ENCODE results near the gene C2CD4A. TPM values are rescaled to one million over a fixed set of nuclear protein-coding genes. Genes with fewer than 3 reads are reported as not detected.

The C2CD4A gene
- polyA plus RNA-seq, 1 of the 3 experiments (the other 2 are of a cell fraction), result not detected

DNA sequence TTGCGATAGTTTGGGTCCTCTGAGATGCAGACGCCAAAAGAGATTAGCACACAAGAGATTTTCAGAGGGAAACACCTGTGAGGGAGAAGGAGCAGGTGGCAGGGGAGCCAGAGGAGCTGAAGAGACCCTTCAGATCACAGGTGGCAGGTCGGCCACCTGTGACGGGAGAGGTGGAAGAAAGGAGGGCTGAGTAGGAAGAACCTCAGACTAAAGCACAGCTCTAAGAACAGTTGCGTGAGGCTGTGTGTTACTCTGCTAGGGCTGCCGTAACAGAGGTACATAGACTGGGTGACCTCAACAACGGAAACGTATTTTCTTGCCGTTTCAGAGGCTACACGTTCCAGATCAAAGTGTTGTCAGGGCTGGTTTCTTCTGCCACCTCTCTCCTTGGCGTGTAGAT, 38.5 kb downstream of the C2CD4A start:
- H3K27me3 ChIP-seq (ENCODE audit: insufficient read depth), result no peaks in the 10 kb centered on the region
- ChIA-PET POLR2A (no interaction called here), CTCF (no interaction called here)
- peaks cover 12% of the 10 kb centered on the region for H3F3A ChIP-seq (replicated peaks; ENCODE audit: insufficient read depth)
- H4K20me1 ChIP-seq (ENCODE audit: insufficient read depth), result no peaks in the 10 kb centered on the region
- peaks cover 12 to 22% of the 10 kb centered on the region in 2 experiments for H3K4me1 ChIP-seq (ENCODE audit: control insufficient read depth in 1 of 2, insufficient read depth in 2 of 2, low read depth in 1 of 2, low read length in 1 of 2)
- H2AFZ ChIP-seq (ENCODE audit: low read depth), result no peak overlapping the region
- no peak overlapping the region for H3K4me2 ChIP-seq
- H3K4me3 ChIP-seq (ENCODE audit: low read depth in 2 of 2, low read length in 1 of 2), result no peak overlapping the region
- no peak for DNase-seq
- no peaks in the 10 kb centered on the region for H3K9me2 ChIP-seq
- H3K9me3 ChIP-seq, result no peaks in the 10 kb centered on the region
- 82% methylated on average over 7 of the region's 11 CpGs for WGBS (ENCODE audit: low lambda C conversion rate)
- no peak overlapping the region for H3K27ac ChIP-seq (ENCODE audit: low read depth in 2 of 2, low read length in 1 of 2)
- H3K9ac ChIP-seq, result no peak overlapping the region
- no peak for TF ChIP-seq RCOR1 (IDR thresholded peaks at IDR 0.05; ENCODE audit: low read length)
- TF ChIP-seq RFX5 (IDR thresholded peaks at IDR 0.05; ENCODE audit: low read length), result no peak
- TF ChIP-seq, protein P1, sequence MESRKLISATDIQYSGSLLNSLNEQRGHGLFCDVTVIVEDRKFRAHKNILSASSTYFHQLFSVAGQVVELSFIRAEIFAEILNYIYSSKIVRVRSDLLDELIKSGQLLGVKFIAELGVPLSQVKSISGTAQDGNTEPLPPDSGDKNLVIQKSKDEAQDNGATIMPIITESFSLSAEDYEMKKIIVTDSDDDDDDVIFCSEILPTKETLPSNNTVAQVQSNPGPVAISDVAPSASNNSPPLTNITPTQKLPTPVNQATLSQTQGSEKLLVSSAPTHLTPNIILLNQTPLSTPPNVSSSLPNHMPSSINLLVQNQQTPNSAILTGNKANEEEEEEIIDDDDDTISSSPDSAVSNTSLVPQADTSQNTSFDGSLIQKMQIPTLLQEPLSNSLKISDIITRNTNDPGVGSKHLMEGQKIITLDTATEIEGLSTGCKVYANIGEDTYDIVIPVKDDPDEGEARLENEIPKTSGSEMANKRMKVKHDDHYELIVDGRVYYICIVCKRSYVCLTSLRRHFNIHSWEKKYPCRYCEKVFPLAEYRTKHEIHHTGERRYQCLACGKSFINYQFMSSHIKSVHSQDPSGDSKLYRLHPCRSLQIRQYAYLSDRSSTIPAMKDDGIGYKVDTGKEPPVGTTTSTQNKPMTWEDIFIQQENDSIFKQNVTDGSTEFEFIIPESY (IDR thresholded peaks at IDR 0.05; ENCODE audit: borderline replicate concordance, low read depth), result no peak
- no peak for TF ChIP-seq TAF1 (IDR thresholded peaks at IDR 0.05; ENCODE audit: borderline replicate concordance, low read depth, low read length)
- TF ChIP-seq JUND (IDR thresholded peaks at IDR 0.05), result no peak
- no peak for TF ChIP-seq NRF1 (IDR thresholded peaks at IDR 0.05; ENCODE audit: low read depth, low read length)
- no peak for TF ChIP-seq TCF12 (IDR thresholded peaks at IDR 0.05)
- TF ChIP-seq NFIC (IDR thresholded peaks at IDR 0.05; ENCODE audit: borderline replicate concordance), result no peak
- TF ChIP-seq, protein P2, sequence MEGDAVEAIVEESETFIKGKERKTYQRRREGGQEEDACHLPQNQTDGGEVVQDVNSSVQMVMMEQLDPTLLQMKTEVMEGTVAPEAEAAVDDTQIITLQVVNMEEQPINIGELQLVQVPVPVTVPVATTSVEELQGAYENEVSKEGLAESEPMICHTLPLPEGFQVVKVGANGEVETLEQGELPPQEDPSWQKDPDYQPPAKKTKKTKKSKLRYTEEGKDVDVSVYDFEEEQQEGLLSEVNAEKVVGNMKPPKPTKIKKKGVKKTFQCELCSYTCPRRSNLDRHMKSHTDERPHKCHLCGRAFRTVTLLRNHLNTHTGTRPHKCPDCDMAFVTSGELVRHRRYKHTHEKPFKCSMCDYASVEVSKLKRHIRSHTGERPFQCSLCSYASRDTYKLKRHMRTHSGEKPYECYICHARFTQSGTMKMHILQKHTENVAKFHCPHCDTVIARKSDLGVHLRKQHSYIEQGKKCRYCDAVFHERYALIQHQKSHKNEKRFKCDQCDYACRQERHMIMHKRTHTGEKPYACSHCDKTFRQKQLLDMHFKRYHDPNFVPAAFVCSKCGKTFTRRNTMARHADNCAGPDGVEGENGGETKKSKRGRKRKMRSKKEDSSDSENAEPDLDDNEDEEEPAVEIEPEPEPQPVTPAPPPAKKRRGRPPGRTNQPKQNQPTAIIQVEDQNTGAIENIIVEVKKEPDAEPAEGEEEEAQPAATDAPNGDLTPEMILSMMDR (IDR thresholded peaks at IDR 0.05), result no peak
- no peak for TF ChIP-seq MXI1 (IDR thresholded peaks at IDR 0.05; ENCODE audit: low read depth, low read length)
- no peak for TF ChIP-seq FOXJ3 (CRISPR knock-in tag; IDR thresholded peaks at IDR 0.05)
- no peaks in the 10 kb centered on the region for H3K36me3 ChIP-seq (replicated peaks in 1 of 2; ENCODE audit: control insufficient read depth in 1 of 2, insufficient read depth in 2 of 2, low read length in 1 of 2)
- no peaks in the 10 kb centered on the region for H3K79me2 ChIP-seq (ENCODE audit: insufficient read depth)

DNA sequence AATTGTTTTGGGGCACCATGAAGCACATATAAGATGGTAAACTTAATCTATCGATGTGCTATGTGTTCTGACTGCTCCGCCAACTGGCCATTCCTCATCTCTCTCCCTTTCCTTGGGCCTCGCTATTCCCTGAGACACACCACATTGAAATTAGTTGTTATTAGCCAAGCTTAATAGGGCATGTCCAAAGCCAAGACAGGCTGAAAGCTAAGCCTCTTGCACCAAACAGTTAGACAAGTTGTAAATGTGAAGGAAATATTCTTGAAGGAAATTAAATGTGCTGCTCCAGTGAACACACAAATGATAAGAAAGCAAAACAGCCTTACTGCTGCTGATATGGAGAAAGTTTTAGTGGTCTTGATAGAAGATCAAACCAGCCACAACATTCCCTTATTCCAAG, 39.3 kb downstream of the C2CD4A start:
- CTCF ChIA-PET, result interaction anchor here (0.9 to 3.1 kb wide), 3 partner anchors 38 to 148 kb away, joined by 3 to 9 read pairs (median 3); partner anchors contain the start of gene VPS13C
- no peak overlapping the region for H3K4me3 ChIP-seq (ENCODE audit: low read depth in 2 of 2, low read length in 1 of 2)
- no peak overlapping the region for H3K27ac ChIP-seq (ENCODE audit: low read depth in 2 of 2, low read length in 1 of 2)
- DNase-seq, result no peak
- H3K27me3 ChIP-seq (ENCODE audit: insufficient read depth), result no peaks in the 10 kb centered on the region
- WGBS (ENCODE audit: low lambda C conversion rate), result 85% methylated on average over 3 of the region's 3 CpGs
- no peaks in the 10 kb centered on the region for H3K36me3 ChIP-seq (replicated peaks in 1 of 2; ENCODE audit: control insufficient read depth in 1 of 2, insufficient read depth in 2 of 2, low read length in 1 of 2)
- H4K20me1 ChIP-seq (ENCODE audit: insufficient read depth), result no peaks in the 10 kb centered on the region
- peaks cover 16 to 28% of the 10 kb centered on the region in 2 experiments for H3K4me1 ChIP-seq (ENCODE audit: control insufficient read depth in 1 of 2, insufficient read depth in 2 of 2, low read depth in 1 of 2, low read length in 1 of 2)
- H3K4me2 ChIP-seq, result no peak overlapping the region
- no peak overlapping the region for H3K9ac ChIP-seq
- H3K79me2 ChIP-seq (ENCODE audit: insufficient read depth), result no peaks in the 10 kb centered on the region
- H3F3A ChIP-seq (replicated peaks; ENCODE audit: insufficient read depth), result peaks cover 20% of the 10 kb centered on the region
- H3K9me2 ChIP-seq, result no peaks in the 10 kb centered on the region
- H2AFZ ChIP-seq (ENCODE audit: low read depth), result no peak overlapping the region
- H3K9me3 ChIP-seq, result no peaks in the 10 kb centered on the region
- POLR2A ChIA-PET, result no interaction called here
- TF ChIP-seq, protein P3, sequence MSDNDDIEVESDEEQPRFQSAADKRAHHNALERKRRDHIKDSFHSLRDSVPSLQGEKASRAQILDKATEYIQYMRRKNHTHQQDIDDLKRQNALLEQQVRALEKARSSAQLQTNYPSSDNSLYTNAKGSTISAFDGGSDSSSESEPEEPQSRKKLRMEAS (IDR thresholded peaks at IDR 0.05; ENCODE audit: low read depth), result no peak
- TF ChIP-seq EP300 (IDR thresholded peaks at IDR 0.05; ENCODE audit: borderline replicate concordance in 1 of 2, low read depth in 1 of 2, low read length in 1 of 2) (no peak), TCF12 (IDR thresholded peaks at IDR 0.05) (no peak), FOXJ3 (CRISPR knock-in tag; IDR thresholded peaks at IDR 0.05) (no peak), TAF1 (IDR thresholded peaks at IDR 0.05; ENCODE audit: borderline replicate concordance, low read depth, low read length) (no peak), RFX5 (IDR thresholded peaks at IDR 0.05; ENCODE audit: low read length) (no peak), RXRA (IDR thresholded peaks at IDR 0.05; ENCODE audit: borderline replicate concordance, low read depth) (no peak), CHD2 (IDR thresholded peaks at IDR 0.05; ENCODE audit: low read length, partially characterized antibody) (no peak), YY1 (IDR thresholded peaks at IDR 0.05; ENCODE audit: low read depth) (no peak), RAD21 (IDR thresholded peaks at IDR 0.05; ENCODE audit: low read length) (no peak), ELF1 (IDR thresholded peaks at IDR 0.05) (no peak)
- TF ChIP-seq, protein P4, sequence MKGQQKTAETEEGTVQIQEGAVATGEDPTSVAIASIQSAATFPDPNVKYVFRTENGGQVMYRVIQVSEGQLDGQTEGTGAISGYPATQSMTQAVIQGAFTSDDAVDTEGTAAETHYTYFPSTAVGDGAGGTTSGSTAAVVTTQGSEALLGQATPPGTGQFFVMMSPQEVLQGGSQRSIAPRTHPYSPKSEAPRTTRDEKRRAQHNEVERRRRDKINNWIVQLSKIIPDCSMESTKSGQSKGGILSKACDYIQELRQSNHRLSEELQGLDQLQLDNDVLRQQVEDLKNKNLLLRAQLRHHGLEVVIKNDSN (IDR thresholded peaks at IDR 0.05; ENCODE audit: borderline replicate concordance, low read depth), result no peak
- TF ChIP-seq, protein P5, sequence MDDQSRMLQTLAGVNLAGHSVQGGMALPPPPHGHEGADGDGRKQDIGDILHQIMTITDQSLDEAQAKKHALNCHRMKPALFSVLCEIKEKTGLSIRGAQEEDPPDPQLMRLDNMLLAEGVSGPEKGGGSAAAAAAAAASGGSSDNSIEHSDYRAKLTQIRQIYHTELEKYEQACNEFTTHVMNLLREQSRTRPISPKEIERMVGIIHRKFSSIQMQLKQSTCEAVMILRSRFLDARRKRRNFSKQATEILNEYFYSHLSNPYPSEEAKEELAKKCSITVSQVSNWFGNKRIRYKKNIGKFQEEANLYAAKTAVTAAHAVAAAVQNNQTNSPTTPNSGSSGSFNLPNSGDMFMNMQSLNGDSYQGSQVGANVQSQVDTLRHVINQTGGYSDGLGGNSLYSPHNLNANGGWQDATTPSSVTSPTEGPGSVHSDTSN (IDR thresholded peaks at IDR 0.05), result no peak

All from SK-N-SH (cell line).